ENCODE results near the gene CFAP46.

- TF ChIP-seq MTA3 (IDR thresholded peaks at IDR 0.05; ENCODE audit: borderline replicate concordance): no peak
- no peak for TF ChIP-seq MTA1 (IDR thresholded peaks at IDR 0.05; ENCODE audit: borderline replicate concordance)
- TF ChIP-seq CTCF (IDR thresholded peaks at IDR 0.05 in 2 of 3, conservative IDR thresholded peaks at IDR 0.05 in 1 of 3; ENCODE audit: insufficient read depth in 2 of 3, low read depth in 1 of 3, low read length in 3 of 3): no peak
- no peak for TF ChIP-seq MAFF (IDR thresholded peaks at IDR 0.05; ENCODE audit: low read length)
Measured at GRCh38 chr10:132939378-132939955, 2.9 kb downstream of the CFAP46 start.
